GM18498 (cell line): ENCODE results near the gene ZSCAN4.

Experiments used
- ATAC-seq: cut with Tn5 transposase; IDR thresholded peaks from one replicate; pipeline ENCODE4 v1.9.1; 2021; ENCODE audit warnings: mild to moderate bottlenecking, moderate library complexity; ENCODE audit not compliant: unreplicated experiment

ZSCAN4 gene

DNA sequence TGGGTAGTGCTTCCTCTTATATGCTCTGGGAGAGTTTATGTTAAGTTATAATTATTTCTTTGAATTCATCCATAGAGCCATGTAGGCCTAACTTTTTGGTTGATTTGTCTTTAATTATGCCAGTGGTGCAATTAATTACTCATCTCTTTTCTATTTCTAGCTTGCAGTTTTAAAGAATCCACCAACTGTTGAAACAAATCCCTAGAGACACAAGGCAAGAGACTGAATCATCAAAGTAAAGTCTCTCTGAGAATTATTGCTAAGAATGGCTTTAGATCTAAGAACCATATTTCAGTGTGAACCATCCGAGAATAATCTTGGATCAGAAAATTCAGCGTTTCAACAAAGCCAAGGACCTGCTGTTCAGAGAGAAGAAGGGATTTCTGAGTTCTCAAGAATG is 7.1 kb downstream of the ZSCAN4 start:
- no peak for ATAC-seq

GRCh38 chr19:57682226-57682766 is 13.6 kb downstream of the ZSCAN4 start:
- no peak for ATAC-seq

DNA sequence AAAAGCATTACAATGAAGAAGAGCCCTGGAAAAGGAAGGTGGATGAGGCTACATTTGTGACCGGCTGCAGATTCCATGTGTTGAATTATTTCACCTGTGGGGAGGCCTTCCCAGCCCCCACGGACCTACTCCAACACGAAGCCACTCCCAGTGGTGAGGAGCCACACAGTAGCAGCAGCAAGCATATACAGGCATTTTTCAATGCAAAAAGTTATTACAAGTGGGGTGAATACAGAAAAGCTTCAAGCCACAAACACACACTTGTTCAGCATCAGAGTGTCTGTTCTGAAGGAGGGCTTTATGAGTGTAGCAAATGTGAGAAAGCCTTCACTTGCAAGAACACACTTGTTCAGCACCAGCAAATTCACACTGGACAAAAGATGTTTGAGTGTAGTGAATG is 18.0 kb downstream of the ZSCAN4 start:
- no peak for ATAC-seq

GRCh38 chr19:57687363-57688010 is 18.8 kb downstream of the ZSCAN4 start:
- ATAC-seq, result no peak

DNA sequence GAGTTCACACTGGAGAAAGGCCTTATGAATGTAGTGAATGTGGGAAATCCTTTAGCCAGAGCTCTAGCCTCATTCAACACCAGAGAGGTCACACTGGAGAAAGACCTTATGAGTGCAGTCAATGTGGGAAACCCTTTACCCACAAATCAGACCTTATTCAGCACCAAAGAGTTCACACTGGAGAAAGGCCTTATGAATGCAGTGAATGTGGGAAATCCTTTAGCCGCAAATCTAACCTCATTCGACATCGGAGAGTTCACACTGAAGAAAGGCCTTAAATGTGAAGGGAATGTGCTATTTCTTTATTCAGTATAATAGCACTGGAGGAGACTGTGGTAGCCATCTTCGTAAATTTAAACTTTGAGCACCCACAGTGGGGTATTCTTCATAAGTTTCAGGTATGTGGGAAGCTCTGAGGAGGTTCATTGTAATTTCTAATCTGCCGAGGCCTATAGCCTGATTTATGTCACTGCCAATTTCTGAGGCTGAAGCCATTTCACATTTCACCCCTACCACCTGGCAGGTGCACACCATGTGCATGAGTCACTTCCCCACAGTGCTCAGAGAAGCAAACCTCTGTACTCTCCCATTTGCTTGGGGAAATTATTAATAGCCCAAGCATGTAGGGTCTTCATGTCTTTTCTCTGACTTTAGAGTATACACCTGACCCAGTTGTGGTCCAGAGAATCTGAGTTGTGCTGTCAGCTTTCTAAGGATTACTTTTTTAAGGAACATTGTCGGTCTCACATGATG is 19.5 kb downstream of the ZSCAN4 start:
- ATAC-seq, result no peak

DNA sequence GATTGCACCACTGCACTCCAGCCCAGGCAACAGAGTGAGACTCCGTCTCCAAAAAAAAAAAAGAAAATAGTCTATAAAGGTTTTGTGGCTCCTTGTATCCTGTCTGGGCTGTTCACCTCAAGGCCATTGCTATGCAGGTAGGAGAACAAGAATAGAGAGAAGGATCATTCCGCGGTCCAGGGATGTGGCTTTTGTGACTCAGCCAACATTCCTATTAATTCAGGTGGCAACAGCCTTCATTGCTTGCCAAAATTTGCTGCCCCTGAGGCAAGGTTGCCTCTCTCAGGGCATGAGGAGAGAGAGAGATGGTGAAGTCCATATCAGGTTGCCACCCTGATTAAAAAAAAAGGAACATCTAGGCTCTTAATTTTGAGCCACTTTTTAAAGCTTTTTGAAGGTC is 21.0 kb downstream of the ZSCAN4 start:
- ATAC-seq, result no peak

DNA sequence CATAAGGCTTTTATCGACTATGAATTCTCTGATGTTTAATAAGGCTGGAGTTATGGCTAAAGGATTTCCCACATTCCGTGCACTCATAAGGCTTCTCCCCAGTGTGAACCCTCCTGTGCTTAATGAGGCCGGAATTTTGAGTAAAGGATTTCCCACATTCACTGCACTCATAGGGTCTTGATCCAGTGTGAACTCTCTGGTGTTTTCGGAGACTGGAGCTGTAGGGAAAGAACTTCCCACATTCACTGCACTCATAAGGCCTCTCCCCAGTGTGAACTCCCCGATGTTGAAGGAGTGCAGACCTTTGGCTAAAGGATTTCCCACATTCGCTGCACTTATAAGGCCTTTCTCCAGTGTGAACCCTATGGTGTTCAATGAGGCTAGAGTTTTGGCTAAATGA is 32.9 kb downstream of the ZSCAN4 start:
- no peak for ATAC-seq

DNA sequence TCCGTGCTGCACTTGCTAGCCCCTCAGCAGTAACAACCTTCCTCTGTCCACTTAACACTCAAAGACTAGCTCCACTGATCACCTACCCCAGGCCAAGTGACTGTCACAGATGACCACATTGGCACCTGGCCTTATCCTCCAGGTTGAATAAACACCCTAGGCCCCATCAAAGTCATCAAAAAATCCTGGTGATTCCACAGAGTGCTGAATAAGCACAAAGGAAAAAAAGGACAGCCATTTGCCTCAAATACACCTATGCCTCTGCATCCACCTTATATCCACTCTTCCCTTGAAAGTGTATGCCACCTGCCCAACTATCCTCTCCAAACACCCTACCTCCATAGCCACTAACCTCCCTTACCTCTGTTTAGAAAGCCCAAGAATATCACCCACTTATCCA is 37.6 kb downstream of the ZSCAN4 start:
- ATAC-seq, result no peak

DNA sequence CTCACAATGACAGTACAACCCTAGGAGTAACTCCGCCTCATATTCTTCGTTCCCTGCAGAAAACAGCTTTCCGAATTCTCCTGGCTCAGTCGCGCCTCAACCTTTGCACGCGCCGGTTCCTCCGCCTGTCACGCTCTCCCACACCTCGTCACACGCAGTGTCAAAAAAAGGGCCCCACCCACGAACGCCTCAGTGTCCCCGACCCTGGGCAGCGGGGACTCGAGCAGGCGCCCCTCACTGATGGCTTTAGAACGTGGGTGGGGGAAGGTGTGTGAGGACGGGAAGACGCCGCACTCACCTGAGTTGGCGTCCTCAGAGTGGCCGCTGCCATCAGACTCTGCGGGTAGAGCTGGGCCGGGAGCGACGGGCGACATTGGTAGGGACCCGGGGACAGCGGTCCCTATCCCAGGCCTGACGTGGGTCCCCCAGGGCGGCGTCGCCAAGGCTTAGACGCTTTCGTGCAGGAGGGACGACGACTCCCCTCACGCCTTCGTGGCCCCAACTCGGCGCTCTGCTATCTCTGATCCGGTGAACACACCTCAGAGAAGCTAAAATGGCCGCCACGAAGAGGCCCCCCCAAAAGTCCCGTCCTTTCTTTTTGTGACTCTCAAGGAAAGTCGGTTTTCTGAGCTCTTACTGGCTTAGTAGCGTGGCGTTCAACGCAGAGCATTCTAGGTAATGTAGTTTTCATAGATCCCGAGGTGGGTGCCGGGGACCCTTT is 40.1 kb downstream of the ZSCAN4 start, which contains the start of gene ZNF154:
ZNF154 (minus strand) TSS at position 564 of the 721 bp plus-strand sequence; CDS start at position 331, 233 bp downstream.
- no peak for ATAC-seq

GRCh38 chr19:57709616-57710015 is 40.9 kb downstream of the ZSCAN4 start:
- ATAC-seq, result no peak

- ATAC-seq, result no peak
These were observed 43.5 kb downstream of the ZSCAN4 start for GRCh38 chr19:57712222-57712621.

DNA sequence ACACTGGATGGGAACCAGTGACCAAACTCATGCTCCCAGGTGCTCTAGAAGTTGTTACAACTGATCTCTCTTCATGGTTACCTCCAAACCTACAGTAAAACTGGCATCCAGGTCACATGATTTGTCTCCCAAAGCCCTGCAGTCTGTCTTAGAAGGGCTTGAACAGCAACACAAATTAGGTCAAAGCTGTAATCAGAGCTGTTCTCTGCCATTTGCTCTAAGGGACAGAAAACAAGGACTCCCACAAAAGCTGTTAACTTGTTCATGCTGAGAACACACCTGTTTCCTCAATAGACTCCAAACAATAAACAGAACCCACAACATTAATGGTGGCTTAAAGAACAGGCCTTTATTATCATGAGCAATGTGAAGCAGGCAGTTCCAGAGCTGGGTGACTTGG is 50.7 kb downstream of the ZSCAN4 start:
- ATAC-seq, result no peak

GRCh38 chr19:57719901-57720519 is 51.3 kb downstream of the ZSCAN4 start:
- no peak for ATAC-seq

GRCh38 chr19:57720878-57721277 is 52.1 kb downstream of the ZSCAN4 start:
- no peak for ATAC-seq
